SK-N-SH treated with all-trans-retinoic acid at 6 μM for 48 hours (cell line): ENCODE data around the gene ATRNL1.

Experiments used
- ARNTL ChIP-seq: fragments of 450-650 bp; formaldehyde crosslinking; IDR thresholded peaks from 2 replicates; pipeline ENCODE4 v1.5.0; 2020; ENCODE audit warnings: low read depth, mild to moderate bottlenecking, moderate library complexity, borderline replicate concordance
- CREB5 ChIP-seq: fragments of 250-450 bp; sonication (Bioruptor Pico); IDR thresholded peaks from 2 replicates; pipeline ENCODE4 v1.5.1; 2020; ENCODE audit warnings: low read depth, mild to moderate bottlenecking, moderate library complexity
- RARB ChIP-seq: fragments of 250-450 bp; sonication (Bioruptor Pico); IDR thresholded peaks from 2 replicates; pipeline ENCODE4 v1.8.0; 2021; ENCODE audit warnings: mild to moderate bottlenecking, moderate library complexity
- SNAI2 ChIP-seq: fragments of 250-450 bp; sonication (Bioruptor Pico); IDR thresholded peaks from 2 replicates; pipeline ENCODE4 v1.5.0; 2020; ENCODE audit warnings: mild to moderate bottlenecking, moderate library complexity
- TSHZ2 ChIP-seq: fragments of 250-450 bp; sonication (Bioruptor Pico); IDR thresholded peaks from 2 replicates; pipeline ENCODE4 v1.5.0; 2020; ENCODE audit warnings: mild to moderate bottlenecking, moderate library complexity
- ZC3H10 ChIP-seq: fragments of 250-450 bp; sonication (Bioruptor Pico); IDR thresholded peaks from 2 replicates; pipeline ENCODE4 v1.5.1; 2021; ENCODE audit warnings: mild to moderate bottlenecking, moderate library complexity
- ZFP3 ChIP-seq: fragments of 250-450 bp; sonication (Bioruptor Pico); IDR thresholded peaks from 2 replicates; pipeline ENCODE4 v1.5.0; 2020; ENCODE audit warnings: mild to moderate bottlenecking, moderate library complexity
- ZFP30 ChIP-seq: fragments of 450-650 bp; formaldehyde crosslinking; IDR thresholded peaks from 2 replicates; pipeline ENCODE4 v1.5.0; 2022; ENCODE audit warnings: mild to moderate bottlenecking, moderate library complexity
- ZNF8 ChIP-seq: fragments of 450-650 bp; formaldehyde crosslinking; IDR thresholded peaks from 2 replicates; pipeline ENCODE4 v1.5.0; 2020; ENCODE audit warnings: mild to moderate bottlenecking, moderate library complexity
- TF ChIP-seq, protein P1 (sequence below): fragments of 250-450 bp; sonication (Bioruptor Pico); IDR thresholded peaks from 2 replicates; pipeline ENCODE4 v1.8.0; 2021; ENCODE audit warnings: low read depth, mild to moderate bottlenecking, moderate library complexity, borderline replicate concordance

- no peak for TF ChIP-seq CREB5 (CRISPR knock-in tag)
- no peak for TF ChIP-seq RARB (CRISPR knock-in tag)
- no peak for TF ChIP-seq ARNTL (CRISPR knock-in tag)
- TF ChIP-seq, protein P1, sequence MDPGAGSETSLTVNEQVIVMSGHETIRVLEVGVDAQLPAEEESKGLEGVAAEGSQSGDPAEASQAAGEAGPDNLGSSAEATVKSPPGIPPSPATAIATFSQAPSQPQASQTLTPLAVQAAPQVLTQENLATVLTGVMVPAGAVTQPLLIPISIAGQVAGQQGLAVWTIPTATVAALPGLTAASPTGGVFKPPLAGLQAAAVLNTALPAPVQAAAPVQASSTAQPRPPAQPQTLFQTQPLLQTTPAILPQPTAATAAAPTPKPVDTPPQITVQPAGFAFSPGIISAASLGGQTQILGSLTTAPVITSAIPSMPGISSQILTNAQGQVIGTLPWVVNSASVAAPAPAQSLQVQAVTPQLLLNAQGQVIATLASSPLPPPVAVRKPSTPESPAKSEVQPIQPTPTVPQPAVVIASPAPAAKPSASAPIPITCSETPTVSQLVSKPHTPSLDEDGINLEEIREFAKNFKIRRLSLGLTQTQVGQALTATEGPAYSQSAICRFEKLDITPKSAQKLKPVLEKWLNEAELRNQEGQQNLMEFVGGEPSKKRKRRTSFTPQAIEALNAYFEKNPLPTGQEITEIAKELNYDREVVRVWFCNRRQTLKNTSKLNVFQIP: no peak
- TF ChIP-seq SNAI2 (CRISPR knock-in tag): no peak
- TF ChIP-seq ZFP30 (CRISPR knock-in tag): no peak
- TF ChIP-seq ZFP3 (CRISPR knock-in tag): no peak
- no peak for TF ChIP-seq ZNF8 (CRISPR knock-in tag)
- TF ChIP-seq ZC3H10 (CRISPR knock-in tag): no peak
- TF ChIP-seq TSHZ2 (CRISPR knock-in tag): no peak
Observed at GRCh38 chr10:115167751-115168150, 74.6 kb downstream of the ATRNL1 start.
